Measurements from ENCODE around the gene NDST3. TPM values are rescaled to one million over a fixed set of nuclear protein-coding genes. Genes with fewer than 3 reads are reported as not detected.
"Not testable (repeated sequence)": the region's sequence is repeated elsewhere in the genome, so short reads cannot be mapped to it uniquely, and the experiment has no call there.

Gene NDST3
- total RNA-seq, 2 experiments from 2014 or later, result not detected

- no peak overlapping the region for H3K27ac Mint-ChIP-seq
- H3K36me3 Mint-ChIP-seq (ENCODE audit: low read depth), result peaks cover 2% of the 10 kb centered on the region
- no peak for ATAC-seq
- no peak for TF ChIP-seq CTCF (IDR thresholded peaks at IDR 0.05)
- peaks cover 5% of the 10 kb centered on the region for H3K4me1 Mint-ChIP-seq (ENCODE audit: low read depth)
- H3K9me3 Mint-ChIP-seq, result no peaks in the 10 kb centered on the region
- CTCF ChIA-PET, result interaction anchor here (1.9 kb wide), 1 partner anchor 65 kb away, joined by 8 read pairs; the partner anchor contains the start of gene PRSS12
- H3K27me3 Mint-ChIP-seq, result no peaks in the 10 kb centered on the region
- no peak overlapping the region for H3K4me3 Mint-ChIP-seq
- DNase-seq, result no peak
- POLR2A ChIA-PET, result interaction anchor here (1.8 kb wide), 1 partner anchor 9 kb away, joined by 4 read pairs; no protein-coding TSS in a partner anchor
- intact Hi-C loops (cut with micrococcal nuclease), result no loop called here
Measured at GRCh38 chr4:118287711-118288451, 253.6 kb downstream of the NDST3 start.

- CTCF ChIA-PET, result interaction anchor here (1.9 kb wide), 1 partner anchor 63 kb away, joined by 8 read pairs; the partner anchor contains the start of gene PRSS12
- DNase-seq (no peak), ATAC-seq (no peak)
- Mint-ChIP-seq H3K27ac (no peak overlapping the region), H3K9me3 (no peaks in the 10 kb centered on the region), H3K36me3 (ENCODE audit: low read depth) (no peaks in the 10 kb centered on the region), H3K4me3 (no peak overlapping the region), H3K4me1 (ENCODE audit: low read depth) (peaks cover 3% of the 10 kb centered on the region), H3K27me3 (no peaks in the 10 kb centered on the region)
- intact Hi-C loops (cut with micrococcal nuclease), result no loop called here
- TF ChIP-seq CTCF (IDR thresholded peaks at IDR 0.05), result no peak
- POLR2A ChIA-PET, result interaction anchor here (1.8 kb wide), 1 partner anchor 10 kb away, joined by 4 read pairs; no protein-coding TSS in a partner anchor
Measured at GRCh38 chr4:118289794-118290193, 255.5 kb downstream of the NDST3 start.

GRCh38 chr4:118290951-118291350 lies 256.7 kb downstream of the NDST3 start:
- DNase-seq, result no peak
- H3K27ac Mint-ChIP-seq, result no peak overlapping the region
- H3K36me3 Mint-ChIP-seq (ENCODE audit: low read depth), result no peaks in the 10 kb centered on the region
- TF ChIP-seq CTCF (IDR thresholded peaks at IDR 0.05), result no peak
- no peaks in the 10 kb centered on the region for H3K27me3 Mint-ChIP-seq
- intact Hi-C loops (cut with micrococcal nuclease), result no loop called here
- ChIA-PET POLR2A (no interaction called here), CTCF (no interaction called here)
- no peak for ATAC-seq
- no peak overlapping the region for H3K4me3 Mint-ChIP-seq
- peaks cover 3% of the 10 kb centered on the region for H3K4me1 Mint-ChIP-seq (ENCODE audit: low read depth)
- H3K9me3 Mint-ChIP-seq, result no peaks in the 10 kb centered on the region

- TF ChIP-seq CTCF (IDR thresholded peaks at IDR 0.05), result no peak
- peaks cover 2% of the 10 kb centered on the region for H3K27me3 Mint-ChIP-seq
- no peak overlapping the region for H3K4me3 Mint-ChIP-seq
- intact Hi-C loops (cut with micrococcal nuclease), result no loop called here
- POLR2A ChIA-PET, result interaction anchor here (0.6 kb wide), 1 partner anchor 62 kb away, joined by 3 read pairs; no protein-coding TSS in a partner anchor
- no peaks in the 10 kb centered on the region for H3K4me1 Mint-ChIP-seq (ENCODE audit: low read depth)
- H3K36me3 Mint-ChIP-seq (ENCODE audit: low read depth), result no peaks in the 10 kb centered on the region
- H3K9me3 Mint-ChIP-seq, result no peaks in the 10 kb centered on the region
- no peak overlapping the region for H3K27ac Mint-ChIP-seq
- ATAC-seq (no peak), DNase-seq (no peak)
- CTCF ChIA-PET, result no interaction called here
Measured at GRCh38 chr4:118296729-118297128, 262.4 kb downstream of the NDST3 start.

GRCh38 chr4:118299619-118300018 lies 265.3 kb downstream of the NDST3 start:
- POLR2A ChIA-PET; H3K36me3 Mint-ChIP-seq (ENCODE audit: low read depth); ATAC-seq; H3K27ac Mint-ChIP-seq; CTCF ChIA-PET; H3K9me3 Mint-ChIP-seq; H3K4me1 Mint-ChIP-seq (ENCODE audit: low read depth); intact Hi-C loops (cut with micrococcal nuclease); DNase-seq; H3K27me3 Mint-ChIP-seq; H3K4me3 Mint-ChIP-seq: not testable (repeated sequence)

All from activated CD8-positive, alpha-beta T cell treated with anti-CD3 and anti-CD28 coated beads for 36 hours (primary cell).